GM12875 (cell line): ENCODE data around the gene ATAD3C.
"Not testable (repeated sequence)": the region's sequence is repeated elsewhere in the genome, so short reads cannot be mapped to it uniquely, and the experiment has no call there.

Experiments used
- H3K4me3 ChIP-seq: one replicate; pipeline ENCODE4 v1.5.1; 2011; ENCODE audit warnings: low read depth, low read length, control low read depth
- TF ChIP-seq, protein P1 (sequence below): IDR thresholded peaks from 2 replicates; pipeline ENCODE4 v1.5.1; 2011; ENCODE audit warnings: low read depth, mild to moderate bottlenecking, control low read depth, inconsistent platforms, low read length, moderate library complexity, borderline replicate concordance; ENCODE audit not compliant: insufficient read depth

The ATAD3C gene

DNA sequence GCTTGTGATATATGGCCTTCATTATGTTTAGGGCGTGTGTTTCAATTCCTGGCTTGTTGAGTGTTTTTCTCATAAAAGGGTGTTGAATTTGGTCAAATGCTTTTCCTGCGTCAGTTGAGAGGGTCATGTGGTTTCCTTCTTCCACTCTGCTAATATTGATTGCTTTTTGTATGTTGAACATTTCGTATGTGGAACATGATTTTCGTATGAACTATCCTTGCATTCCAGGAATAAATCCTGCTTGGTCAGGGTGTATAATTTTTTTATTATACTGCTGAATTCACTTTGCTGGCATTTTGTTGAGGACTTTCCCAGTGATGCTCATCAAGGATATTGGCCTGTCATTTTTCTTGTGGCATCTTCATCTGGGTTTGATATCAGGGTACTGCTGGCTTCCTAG is 57.8 kb downstream of the ATAD3C start:
- TF ChIP-seq, protein P1, sequence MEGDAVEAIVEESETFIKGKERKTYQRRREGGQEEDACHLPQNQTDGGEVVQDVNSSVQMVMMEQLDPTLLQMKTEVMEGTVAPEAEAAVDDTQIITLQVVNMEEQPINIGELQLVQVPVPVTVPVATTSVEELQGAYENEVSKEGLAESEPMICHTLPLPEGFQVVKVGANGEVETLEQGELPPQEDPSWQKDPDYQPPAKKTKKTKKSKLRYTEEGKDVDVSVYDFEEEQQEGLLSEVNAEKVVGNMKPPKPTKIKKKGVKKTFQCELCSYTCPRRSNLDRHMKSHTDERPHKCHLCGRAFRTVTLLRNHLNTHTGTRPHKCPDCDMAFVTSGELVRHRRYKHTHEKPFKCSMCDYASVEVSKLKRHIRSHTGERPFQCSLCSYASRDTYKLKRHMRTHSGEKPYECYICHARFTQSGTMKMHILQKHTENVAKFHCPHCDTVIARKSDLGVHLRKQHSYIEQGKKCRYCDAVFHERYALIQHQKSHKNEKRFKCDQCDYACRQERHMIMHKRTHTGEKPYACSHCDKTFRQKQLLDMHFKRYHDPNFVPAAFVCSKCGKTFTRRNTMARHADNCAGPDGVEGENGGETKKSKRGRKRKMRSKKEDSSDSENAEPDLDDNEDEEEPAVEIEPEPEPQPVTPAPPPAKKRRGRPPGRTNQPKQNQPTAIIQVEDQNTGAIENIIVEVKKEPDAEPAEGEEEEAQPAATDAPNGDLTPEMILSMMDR: no peak
- H3K4me3 ChIP-seq: no peak overlapping the region

DNA sequence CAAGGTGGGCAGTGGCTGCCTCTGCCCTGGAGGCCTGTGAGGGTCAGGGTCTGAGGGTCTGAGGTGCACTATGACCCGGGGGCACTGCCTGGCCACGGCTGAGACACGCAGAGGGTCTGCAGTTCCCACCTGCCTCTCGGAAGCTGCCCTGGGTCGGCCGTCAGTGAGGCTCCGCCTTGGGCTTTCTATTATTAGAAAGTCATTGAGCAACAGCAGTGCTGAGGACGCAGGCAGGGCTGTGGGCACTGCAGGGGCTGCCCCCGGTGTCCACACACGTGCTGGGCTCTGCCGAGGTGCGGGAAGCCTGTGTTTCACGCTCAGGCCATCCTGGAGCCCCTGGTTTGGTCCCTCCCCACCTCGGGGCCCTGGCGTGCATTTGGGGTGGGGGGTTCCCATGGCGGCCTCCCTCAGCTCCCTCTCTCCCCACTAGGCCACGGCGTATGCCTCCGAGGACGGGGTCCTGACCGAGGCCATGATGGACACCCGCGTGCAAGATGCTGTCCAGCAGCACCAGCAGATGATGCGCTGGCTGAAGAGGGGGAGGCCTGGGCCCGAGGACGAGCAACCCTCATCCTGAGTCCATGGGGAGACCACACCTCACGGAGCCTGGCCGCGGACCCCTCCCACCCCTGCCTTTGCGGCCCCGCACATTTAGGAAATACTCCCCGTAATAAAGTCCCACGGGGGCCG is 59.4 kb downstream of the ATAD3C start:
- H3K4me3 ChIP-seq: not testable (repeated sequence)

DNA sequence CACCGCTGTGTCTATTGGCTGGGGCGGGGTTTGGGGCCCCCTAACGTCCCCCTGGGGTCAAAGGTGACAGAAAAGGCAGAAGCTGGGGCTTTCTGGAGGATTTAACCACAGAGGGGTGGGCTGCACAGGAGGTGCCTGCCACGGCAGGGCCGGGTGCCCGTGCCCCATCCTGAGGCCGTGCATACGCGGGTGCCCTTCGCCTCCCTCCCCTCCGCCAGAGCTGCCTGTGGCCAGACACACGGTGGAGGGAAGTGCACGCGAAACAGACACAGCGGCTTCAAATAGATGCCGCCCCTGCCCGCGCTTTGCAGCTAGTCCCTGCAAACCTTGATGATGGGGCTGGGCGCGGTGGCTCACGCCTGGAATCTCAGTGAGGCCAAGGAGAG is 60.0 kb downstream of the ATAD3C start:
- not testable (repeated sequence) for H3K4me3 ChIP-seq

DNA sequence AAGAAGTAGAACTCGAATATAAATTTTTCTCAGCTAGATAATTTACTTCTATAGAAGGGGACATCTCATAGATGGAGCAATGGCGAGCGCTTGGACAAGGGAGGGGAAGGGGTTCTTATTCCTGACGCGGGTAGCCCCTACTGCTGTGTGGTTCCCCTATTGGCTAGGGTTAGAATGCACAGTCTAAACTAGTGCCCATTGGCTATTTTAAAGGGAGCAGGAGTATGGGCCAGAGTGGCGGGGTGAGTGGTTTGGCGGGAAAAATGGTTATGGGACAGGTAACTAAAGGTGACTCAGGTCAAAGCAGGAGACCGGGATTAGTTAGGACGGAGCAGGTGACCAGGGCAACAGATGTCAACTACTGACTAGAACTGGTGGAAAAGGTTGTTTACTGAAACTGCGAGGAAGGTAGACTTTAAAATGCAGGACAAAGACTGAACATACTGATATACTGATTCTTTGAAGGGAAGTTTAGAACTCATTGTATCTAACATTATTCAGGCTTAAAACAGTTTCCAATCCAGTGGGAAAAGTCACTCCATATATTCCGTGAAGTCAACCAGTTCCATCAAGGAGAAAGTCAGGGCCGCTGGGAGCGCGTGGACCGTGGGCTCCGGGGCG is 61.5 kb downstream of the ATAD3C start:
- peak overlapping the region; percentile 76 for H3K4me3 ChIP-seq
- TF ChIP-seq, protein P1: no peak

DNA sequence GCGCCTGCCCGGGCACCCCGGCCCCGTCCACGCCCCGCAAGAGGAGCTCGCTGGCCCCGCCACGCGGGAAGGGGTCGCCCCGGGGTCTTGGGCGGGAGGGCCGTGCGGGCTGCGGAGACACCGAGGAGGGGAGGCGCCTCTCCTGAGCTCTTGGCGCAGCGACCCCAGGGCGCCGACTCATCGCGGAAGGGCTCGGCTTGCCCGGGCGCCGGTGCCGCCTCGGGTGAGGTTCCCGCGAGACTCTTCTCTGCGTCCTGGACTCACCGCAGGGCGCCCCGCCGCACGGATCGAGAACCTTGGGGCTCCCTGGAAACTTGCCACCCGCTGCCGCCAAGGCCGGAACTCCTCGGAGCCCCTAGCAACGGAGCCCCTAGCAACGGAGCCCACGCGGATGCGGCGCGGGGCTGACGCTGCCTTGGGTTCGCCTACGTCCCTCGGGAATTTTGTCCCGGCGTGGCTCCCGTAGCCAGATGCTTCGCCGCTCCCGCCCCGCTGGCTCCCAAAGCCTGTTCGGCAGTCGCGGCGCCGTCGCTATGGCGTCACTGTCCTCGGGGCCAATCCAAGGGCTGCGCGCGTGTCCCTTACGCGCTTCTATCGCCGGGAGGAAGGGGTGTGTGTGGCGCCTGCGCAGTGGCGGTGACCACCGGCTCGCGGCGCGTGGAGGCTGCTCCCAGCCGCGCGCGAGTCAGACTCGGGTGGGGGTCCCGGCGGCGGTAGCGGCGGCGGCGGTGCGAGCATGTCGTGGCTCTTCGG is 62.2 kb downstream of the ATAD3C start, which contains the start of gene ATAD3A:
Gene ATAD3A (plus strand): TSS at position 630 of the 753 bp plus-strand sequence. CDS start 107 bp downstream, at position 737.
- H3K4me3 ChIP-seq: peak within 1 kb of the TSS; percentile 76
- TF ChIP-seq, protein P1: no peak

DNA sequence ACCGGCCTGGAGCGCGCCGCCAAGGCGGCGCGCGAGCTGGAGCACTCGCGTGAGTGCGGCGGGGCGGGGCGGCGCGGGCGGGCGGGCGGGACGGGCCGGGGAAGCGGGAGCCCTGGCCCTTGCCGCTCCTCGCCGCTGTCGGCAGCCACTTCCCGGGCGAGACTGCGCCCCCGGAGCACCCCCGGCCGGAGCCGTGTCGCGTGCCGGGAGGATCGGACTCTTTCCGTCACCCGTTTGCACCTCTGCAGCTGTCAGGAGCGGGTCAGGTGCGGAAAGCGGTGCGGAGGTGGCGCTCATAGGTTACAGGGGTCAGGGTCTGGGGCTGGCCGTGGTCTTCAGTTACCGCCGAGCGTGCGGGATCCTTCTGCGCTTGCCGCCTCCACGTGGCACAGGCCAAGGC is 62.9 kb downstream of the ATAD3C start:
- H3K4me3 ChIP-seq: peak overlapping the region; percentile 76

DNA sequence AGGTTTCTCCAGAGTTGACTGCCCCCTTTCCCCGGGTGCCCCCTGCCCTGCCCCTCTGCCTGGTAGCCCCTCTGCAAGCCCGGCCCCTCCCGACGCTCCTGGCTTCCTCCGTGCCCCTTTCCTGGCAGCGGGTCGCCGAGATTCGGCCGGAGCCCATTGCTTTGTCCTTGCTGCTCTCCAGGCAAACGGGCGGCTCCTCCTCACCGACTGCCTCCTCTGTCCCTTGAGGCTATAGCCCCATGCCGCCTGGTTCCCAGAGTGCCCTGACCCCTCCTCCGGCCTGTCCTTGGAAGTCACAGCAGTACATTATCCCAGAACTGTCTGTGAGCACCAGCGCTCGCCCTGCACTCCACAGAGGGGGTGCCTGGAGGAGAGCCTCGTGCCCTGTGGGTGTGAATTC is 64.2 kb downstream of the ATAD3C start:
- not testable (repeated sequence) for H3K4me3 ChIP-seq

DNA sequence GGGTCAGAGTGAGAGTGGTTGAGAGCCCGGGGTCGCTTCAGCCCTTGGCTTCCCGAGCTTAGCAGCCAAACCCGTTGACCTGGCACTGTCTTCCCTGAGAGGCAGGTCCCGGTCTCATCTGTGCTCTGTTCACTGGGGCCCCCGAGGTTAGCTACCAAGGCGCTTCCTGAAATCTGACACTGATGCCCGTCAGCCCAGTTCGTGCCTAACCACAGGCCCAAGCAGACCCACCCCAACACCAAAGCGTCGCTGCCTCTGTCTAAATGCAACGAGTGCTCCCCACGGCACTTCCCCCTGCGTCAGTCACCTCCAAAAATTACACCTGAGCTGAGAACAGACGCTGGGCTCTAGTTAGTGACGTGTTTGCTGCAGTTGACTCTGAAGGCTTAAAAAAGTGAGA is 64.9 kb downstream of the ATAD3C start:
- not testable (repeated sequence) for H3K4me3 ChIP-seq

DNA sequence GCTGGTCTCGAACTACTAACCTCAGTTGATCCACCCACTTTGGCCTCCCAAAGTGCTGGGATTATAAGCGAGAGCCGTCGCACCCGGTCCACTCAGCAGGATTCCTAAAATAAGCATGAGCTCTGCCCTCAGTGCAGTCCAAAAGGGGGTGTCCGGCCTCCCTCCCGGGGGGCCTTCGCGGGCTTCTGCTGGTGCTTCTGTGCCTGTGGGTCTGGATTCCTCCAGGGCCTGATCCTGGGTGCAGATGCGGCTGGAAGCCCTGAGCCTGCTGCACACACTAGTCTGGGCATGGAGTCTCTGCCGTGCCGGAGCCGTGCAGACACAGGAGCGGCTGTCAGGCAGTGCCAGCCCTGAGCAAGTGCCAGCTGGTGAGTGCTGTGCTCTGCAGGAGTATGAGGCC is 67.4 kb downstream of the ATAD3C start:
- H3K4me3 ChIP-seq: not testable (repeated sequence)

DNA sequence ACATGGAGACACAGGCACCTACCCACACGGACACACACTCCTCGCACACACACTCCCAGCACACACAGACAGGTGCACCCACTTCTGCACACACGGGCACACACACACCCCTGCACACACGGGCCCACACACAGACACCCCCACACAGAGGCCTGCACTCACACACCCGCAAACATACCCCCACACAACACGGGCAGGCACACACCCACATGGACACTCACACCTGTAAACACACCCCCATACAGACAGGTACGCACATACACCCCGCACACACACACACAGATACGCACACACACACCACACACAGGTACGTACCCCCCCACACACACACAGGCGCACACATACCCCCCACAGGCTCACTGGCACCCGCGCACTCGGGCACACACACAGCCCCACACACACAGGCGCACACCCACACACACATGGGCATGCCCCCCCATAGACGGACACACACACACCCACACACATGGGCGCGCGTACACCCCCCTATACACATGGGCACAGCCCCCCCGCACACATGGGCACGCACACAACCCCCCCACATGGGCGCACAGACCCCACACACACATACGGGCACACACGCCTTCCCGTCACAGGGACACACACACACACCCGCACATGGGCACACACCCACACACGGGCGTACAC is 68.6 kb downstream of the ATAD3C start:
- TF ChIP-seq, protein P1: no peak
- no peak overlapping the region for H3K4me3 ChIP-seq

DNA sequence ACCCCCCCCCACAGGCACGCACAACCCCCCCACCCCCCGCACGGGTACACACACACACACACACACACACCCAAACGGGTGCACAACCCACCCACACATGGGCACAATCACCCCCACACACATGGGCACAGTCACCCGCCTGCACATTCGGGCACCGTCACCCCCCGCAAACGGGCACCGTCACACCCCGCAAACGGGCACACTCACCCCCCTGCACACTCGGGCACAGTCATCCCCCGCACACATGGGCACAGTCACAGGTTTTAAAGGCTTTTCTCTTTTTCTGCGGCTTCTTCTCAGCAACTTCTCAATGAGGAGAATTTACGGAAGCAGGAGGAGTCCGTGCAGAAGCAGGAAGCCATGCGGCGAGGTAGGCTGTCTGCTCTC is 69.1 kb downstream of the ATAD3C start:
- H3K4me3 ChIP-seq: not testable (repeated sequence)
